Esophagus squamous epithelium (tissue), 5 donors: Measurements from ENCODE around the gene SERPINA1. TPM values are rescaled to one million over a fixed set of nuclear protein-coding genes. Genes with fewer than 3 reads are reported as not detected.
A peak's percentile ranks its signal among the peaks of the same experiment; 100 is the strongest.

Experiments
- DNase-seq: peaks from one replicate; lab custom pipeline; 2025; lab: John Stamatoyannopoulos, UW
- H3K27ac ChIP-seq, 4 donors: fragments of 200-600 bp; sonication (generic); one replicate each; pipeline ENCODE4 v1.5.1; 2016 to 2019; ENCODE audit warnings: mild to moderate bottlenecking in 1 of 4
- H3K27me3 ChIP-seq, 4 donors: fragments of 200-600 bp; sonication (generic); 1 replicate in 3 of 4; 2 replicates in 1 of 4; pipeline versions ENCODE4 v1.5.1 to v1.6.0; 2017 to 2021; ENCODE audit warnings: antibody characterized with exemption in 1 of 4
- H3K36me3 ChIP-seq, 3 donors: fragments of 200-600 bp; sonication (generic); one replicate each; pipeline ENCODE4 v1.5.1; 2016 to 2019
- H3K4me1 ChIP-seq, 3 donors: fragments of 200-600 bp; sonication (generic); one replicate each; pipeline ENCODE4 v1.5.1; 2017 to 2019
- H3K4me3 ChIP-seq, 4 donors: fragments of 200-600 bp; sonication (generic); 1 replicate in 3 of 4; 2 replicates in 1 of 4; pipeline ENCODE4 v1.5.1; 2016 to 2019; ENCODE audit warnings: mild to moderate bottlenecking in 2 of 4, moderate library complexity in 1 of 4
- H3K9me3 ChIP-seq, 3 donors: fragments of 200-600 bp; sonication (generic); one replicate each; pipeline ENCODE4 v1.5.1; 2016 to 2019
- POLR2A ChIP-seq, 4 donors: fragments of 450-650 bp; IDR thresholded peaks; one replicate each; pipeline ENCODE4 v1.6.1; 2017; ENCODE audit warnings: antibody characterized with exemption in 4 of 4, mild to moderate bottlenecking in 4 of 4, moderate library complexity in 3 of 4
- WGBS, 2 donors: methylation state at CpG; one replicate each; pipeline ENCODE4 v1.1.5; 2018; 5-methylcytosine and 5-hydroxymethylcytosine counted together
- intact Hi-C: fragments of 100-400 bp; cut with DNase I; formaldehyde crosslinking; loops from one replicate; pipeline ENCODE4 v1.15.0; 2022
- total RNA-seq, 4 donors: library from RNA; depleted of rRNA; stranded (reverse); fragments of >200 nt; gene quantifications; one replicate each; pipeline ENCODE4 v1.1.0, GENCODE V29; 2016
- TF ChIP-seq, protein P1 (sequence below), 6 experiments: fragments of 450-650 bp in 4 of 6; fragments of 200-600 bp in 2 of 6; sonication (generic) in 2 of 6; IDR thresholded peaks; one replicate each; pipeline ENCODE4 v1.5.1; 2016 to 2019; ENCODE audit warnings: antibody characterized with exemption in 6 of 6, mild to moderate bottlenecking in 4 of 6, moderate library complexity in 4 of 6
- donor health status: DM: yes; HTN: yes; CAD: no.

The SERPINA1 gene
- total RNA-seq, 4 donors from 2014 or later, result 1.7 to 16.4 (median 5.8) TPM

- TF ChIP-seq POLR2A (IDR thresholded peaks at IDR 0.05), result no peak
- TF ChIP-seq, protein P1, sequence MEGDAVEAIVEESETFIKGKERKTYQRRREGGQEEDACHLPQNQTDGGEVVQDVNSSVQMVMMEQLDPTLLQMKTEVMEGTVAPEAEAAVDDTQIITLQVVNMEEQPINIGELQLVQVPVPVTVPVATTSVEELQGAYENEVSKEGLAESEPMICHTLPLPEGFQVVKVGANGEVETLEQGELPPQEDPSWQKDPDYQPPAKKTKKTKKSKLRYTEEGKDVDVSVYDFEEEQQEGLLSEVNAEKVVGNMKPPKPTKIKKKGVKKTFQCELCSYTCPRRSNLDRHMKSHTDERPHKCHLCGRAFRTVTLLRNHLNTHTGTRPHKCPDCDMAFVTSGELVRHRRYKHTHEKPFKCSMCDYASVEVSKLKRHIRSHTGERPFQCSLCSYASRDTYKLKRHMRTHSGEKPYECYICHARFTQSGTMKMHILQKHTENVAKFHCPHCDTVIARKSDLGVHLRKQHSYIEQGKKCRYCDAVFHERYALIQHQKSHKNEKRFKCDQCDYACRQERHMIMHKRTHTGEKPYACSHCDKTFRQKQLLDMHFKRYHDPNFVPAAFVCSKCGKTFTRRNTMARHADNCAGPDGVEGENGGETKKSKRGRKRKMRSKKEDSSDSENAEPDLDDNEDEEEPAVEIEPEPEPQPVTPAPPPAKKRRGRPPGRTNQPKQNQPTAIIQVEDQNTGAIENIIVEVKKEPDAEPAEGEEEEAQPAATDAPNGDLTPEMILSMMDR (IDR thresholded peaks at IDR 0.05), result no peak
- peaks cover 7 to 19% (median 10%) of the 10 kb centered on the region in 3 donors for H3K4me1 ChIP-seq
- 41% methylated on average over 9 of the region's 9 CpGs for WGBS, 2 donors
- H3K27ac ChIP-seq, result peak overlapping the region in 1 of 4 donors; percentile 48
- no peaks in the 10 kb centered on the region for H3K36me3 ChIP-seq
- no peak for DNase-seq
- intact Hi-C loops, result no loop called here
- H3K27me3 ChIP-seq, result peaks cover 0 to 17% (median 0%) of the 10 kb centered on the region in 4 donors
- H3K9me3 ChIP-seq, result no peaks in the 10 kb centered on the region
- no peak overlapping the region for H3K4me3 ChIP-seq
Observed at GRCh38 chr14:94394581-94395207, 6.3 kb upstream of the SERPINA1 start.

- H3K9me3 ChIP-seq, result no peaks in the 10 kb centered on the region
- DNase-seq, result no peak
- H3K27ac ChIP-seq, result peak overlapping the region in 1 of 4 donors; percentile 48
- H3K4me3 ChIP-seq, result no peak overlapping the region
- H3K36me3 ChIP-seq, result no peaks in the 10 kb centered on the region
- no peak for TF ChIP-seq POLR2A (IDR thresholded peaks at IDR 0.05)
- TF ChIP-seq, protein P1 (IDR thresholded peaks at IDR 0.05), result no peak
- intact Hi-C loops, result no loop called here
- peaks cover 7 to 19% (median 10%) of the 10 kb centered on the region in 3 donors for H3K4me1 ChIP-seq
- H3K27me3 ChIP-seq, result peaks cover 0 to 13% (median 0%) of the 10 kb centered on the region in 4 donors
- WGBS, 2 donors, result 68 to 74% methylated on average over 7 to 8 of the region's 8 CpGs
Observed at GRCh38 chr14:94394025-94394493, 5.7 kb upstream of the SERPINA1 start.

- Histone ChIP-seq H3K4me1 (peaks cover 7 to 19% (median 10%) of the 10 kb centered on the region in 3 donors), H3K27me3 (peaks cover 0 to 7% (median 0%) of the 10 kb centered on the region in 4 donors), H3K27ac (peak overlapping the region in 1 of 4 donors; percentile 30), H3K36me3 (no peaks in the 10 kb centered on the region), H3K4me3 (no peak overlapping the region), H3K9me3 (no peaks in the 10 kb centered on the region)
- no peak for DNase-seq
- TF ChIP-seq, protein P1 (IDR thresholded peaks at IDR 0.05), result no peak
- TF ChIP-seq POLR2A (IDR thresholded peaks at IDR 0.05), result no peak
- 88 to 92% methylated on average over 9 to 10 of the region's 10 CpGs for WGBS, 2 donors
- intact Hi-C loops, result no loop called here
Observed at GRCh38 chr14:94393474-94393873, 5.1 kb upstream of the SERPINA1 start.

DNA sequence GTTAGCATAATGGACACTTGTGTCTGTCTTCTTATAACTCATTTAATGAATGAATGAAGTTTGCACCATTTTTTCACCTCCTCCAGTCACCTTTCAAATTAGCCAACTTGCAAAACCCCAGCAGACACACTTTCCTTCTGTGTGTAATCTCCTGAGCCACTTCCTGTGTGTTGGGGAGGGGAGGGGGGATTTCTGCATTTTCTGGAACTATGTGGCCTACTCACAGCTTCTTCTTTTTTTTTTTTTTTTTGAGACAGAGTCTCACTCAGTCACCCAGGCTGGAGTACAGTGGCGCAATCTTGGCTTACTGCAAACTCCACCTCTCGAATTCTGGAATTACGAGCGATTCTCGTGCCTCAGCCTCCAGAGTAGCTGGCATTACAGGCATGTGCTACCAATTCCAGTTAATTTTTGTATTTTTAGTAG, 4.1 kb upstream of the SERPINA1 start:
- H3K4me1 ChIP-seq, result peaks cover 7 to 12% (median 10%) of the 10 kb centered on the region in 3 donors
- intact Hi-C loops, result no loop called here
- H3K27me3 ChIP-seq, result peaks cover 0 to 7% (median 0%) of the 10 kb centered on the region in 4 donors
- peak overlapping the region in 2 of 4 donors; percentile 21 to 43 for H3K27ac ChIP-seq
- no peaks in the 10 kb centered on the region for H3K36me3 ChIP-seq
- H3K9me3 ChIP-seq, result no peaks in the 10 kb centered on the region
- TF ChIP-seq, protein P1 (IDR thresholded peaks at IDR 0.05), result no peak
- TF ChIP-seq POLR2A (IDR thresholded peaks at IDR 0.05), result no peak
- 65 to 86% methylated on average over 5 of the region's 5 CpGs for WGBS, 2 donors
- no peak overlapping the region for H3K4me3 ChIP-seq
- no peak for DNase-seq

DNA sequence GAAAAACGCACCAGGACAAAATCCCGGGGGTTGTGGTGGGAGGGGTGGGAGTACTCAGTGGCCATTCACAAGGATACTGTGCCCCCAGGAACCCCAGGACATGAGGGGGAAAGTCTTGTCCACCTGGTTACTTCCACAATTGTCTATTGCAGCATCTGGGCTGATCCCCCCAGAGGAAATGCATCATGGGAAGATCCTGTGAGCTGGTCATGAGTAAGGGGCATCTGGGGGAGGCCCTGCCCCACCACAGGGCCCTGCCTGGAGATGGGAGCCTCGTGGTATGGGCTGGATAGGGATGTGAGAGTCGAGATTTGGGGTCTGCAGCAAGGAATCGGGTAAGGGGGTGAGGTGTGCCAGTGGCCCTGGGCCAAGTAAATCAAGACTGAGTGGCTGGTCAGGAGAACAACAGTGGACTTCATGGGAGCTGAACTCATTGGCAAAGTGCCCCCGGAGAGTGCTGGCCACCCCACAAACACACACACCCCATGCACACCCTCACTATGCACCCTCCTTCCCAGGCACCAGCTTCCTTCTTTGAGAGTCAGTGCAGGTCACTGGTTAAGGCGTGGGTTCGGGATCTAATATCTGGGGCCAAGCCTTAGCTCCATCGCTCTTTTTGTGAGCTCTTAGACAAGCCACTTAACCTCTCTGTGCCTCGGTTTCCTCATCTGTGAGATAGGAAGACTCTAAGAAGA, 3.0 kb upstream of the SERPINA1 start:
- DNase-seq, result no peak
- Histone ChIP-seq H3K9me3 (no peaks in the 10 kb centered on the region), H3K36me3 (no peaks in the 10 kb centered on the region), H3K4me3 (no peak overlapping the region), H3K27me3 (no peaks in the 10 kb centered on the region), H3K27ac (peak overlapping the region in 1 of 4 donors; percentile 43), H3K4me1 (peaks cover 7 to 12% (median 10%) of the 10 kb centered on the region in 3 donors)
- no peak for TF ChIP-seq POLR2A (IDR thresholded peaks at IDR 0.05)
- TF ChIP-seq, protein P1 (IDR thresholded peaks at IDR 0.05), result no peak
- intact Hi-C loops, result no loop called here
- 83 to 85% methylated on average over 8 to 9 of the region's 10 CpGs for WGBS, 2 donors
